ENCODE results near the gene SLC2A10. TPM values are rescaled to one million over a fixed set of nuclear protein-coding genes. Genes with fewer than 3 reads are reported as not detected.

The SLC2A10 gene
- 21.3 TPM for total RNA-seq

DNA sequence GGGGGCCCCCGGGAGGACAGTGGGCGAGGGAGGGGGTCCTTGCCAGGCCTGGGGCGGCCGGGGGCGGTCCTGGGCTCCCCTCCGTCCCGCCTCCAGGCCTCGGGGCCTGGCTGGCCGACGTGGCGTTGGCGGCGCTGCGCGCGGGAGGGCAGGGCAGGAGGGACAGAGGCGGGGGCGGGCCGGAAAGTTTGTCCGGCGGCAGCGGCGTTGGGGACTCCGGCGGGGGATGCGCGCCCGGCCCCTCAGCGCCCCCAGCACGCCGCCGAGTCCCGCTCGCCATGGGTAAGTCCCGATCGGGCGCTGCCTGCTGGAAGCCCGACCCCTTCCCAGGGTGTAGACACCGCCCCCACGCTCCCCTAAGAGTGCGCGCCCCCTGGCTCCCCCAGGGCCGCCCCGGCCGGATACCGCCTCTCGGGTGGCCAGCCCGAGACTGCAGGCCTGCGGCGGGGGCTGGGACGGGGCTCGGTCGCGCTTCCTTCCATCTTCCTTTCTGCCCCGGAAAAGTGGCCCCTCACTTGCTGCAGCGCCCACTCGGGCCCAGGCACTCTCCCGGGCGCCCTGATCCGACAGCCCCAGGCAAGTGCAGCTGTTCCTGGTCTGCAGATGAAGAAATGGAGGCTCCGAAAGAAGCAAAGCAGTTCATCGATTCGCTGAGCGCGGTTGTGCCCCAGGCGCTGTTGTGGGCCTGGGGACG is at the start of gene SLC2A10:
Gene SLC2A10 (plus strand): TSS at position 191 of the 694 bp plus-strand sequence. CDS start 88 bp downstream, at position 279.

DNA sequence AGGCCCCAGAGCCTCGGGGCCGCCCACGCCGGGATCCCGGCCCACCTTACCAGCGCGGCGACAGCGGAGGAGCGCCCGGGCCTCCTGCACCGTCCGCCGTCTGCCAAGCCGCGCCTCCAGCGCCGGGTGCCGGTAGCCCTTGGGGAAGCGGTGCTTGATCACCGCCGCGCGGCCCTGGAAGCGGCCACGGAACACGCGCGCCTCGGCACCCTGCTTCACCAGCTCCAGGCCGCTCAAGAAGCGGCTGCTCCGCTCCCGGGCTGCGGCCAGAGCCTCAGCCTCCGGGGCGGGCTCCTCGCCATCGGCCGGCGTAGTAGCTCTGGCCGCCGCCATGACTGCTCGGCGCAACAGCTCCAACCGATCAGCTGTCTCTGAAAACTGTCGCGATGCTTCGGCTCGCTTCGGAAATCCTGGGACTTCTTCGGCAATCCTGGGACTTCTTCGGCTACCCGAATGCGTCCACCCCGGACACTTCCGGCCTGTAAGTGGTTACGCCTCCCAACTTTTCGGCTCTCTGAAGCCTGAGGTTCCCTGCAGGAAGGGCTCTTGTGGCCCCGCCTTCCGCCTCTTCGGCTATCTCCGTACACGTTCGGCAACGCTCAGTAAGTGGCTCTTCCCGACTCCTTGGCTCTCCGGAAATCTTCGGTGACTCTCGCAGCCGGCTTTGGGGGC is 20.2 kb upstream of the SLC2A10 start, which contains the start of gene TP53RK:
Gene TP53RK (minus strand): TSS at position 363 of the 672 bp plus-strand sequence. CDS start 30 bp downstream, at position 333.

Other genes starting within 250 kb of the SLC2A10 start
- 13.5 TPM for gene ZNF334, start 196.1 kb upstream of the SLC2A10 start, total RNA-seq
- gene OCSTAMP, start 159.0 kb upstream of the SLC2A10 start, total RNA-seq = not detected
- 13.5 TPM for gene SLC13A3, start 58.2 kb upstream of the SLC2A10 start, total RNA-seq
- 18.5 TPM for gene TP53RK, start 20.2 kb upstream of the SLC2A10 start, total RNA-seq
- gene EYA2, start 185.2 kb downstream of the SLC2A10 start, total RNA-seq = 1.1 TPM

Measured in metanephros (tissue), 1 donor.